Left ventricle myocardium superior (tissue), 1 donor: ENCODE measurements around the gene TFF3. TPM values are rescaled to one million over a fixed set of nuclear protein-coding genes. Genes with fewer than 3 reads are reported as not detected.

Experiments
- total RNA-seq: library from RNA; stranded (reverse); fragmentation: NEBNext Ultra II Directional; extraction: Animal tissue kit (Norgen Biotek cat#: 25700); gene quantifications from one replicate; pipeline ENCODE4 v1.2.1, GENCODE V29; 2021
- donor health status: DM: no; HTN: yes; CAD: no; lungs with severe emphysema.

TFF3 gene
- total RNA-seq, 1 donor from 2014 or later, result 5.3 TPM

Other genes with a start within 250 kb of the TFF3 start
- gene UMODL1, start 244.1 kb downstream of the TFF3 start, total RNA-seq, result not detected
- gene ABCG1, start 96.3 kb downstream of the TFF3 start, total RNA-seq, result 11.1 TPM
- gene TFF2, start 35.6 kb upstream of the TFF3 start, total RNA-seq, result not detected
- gene TFF1, start 51.1 kb upstream of the TFF3 start, total RNA-seq, result not detected
- gene TMPRSS3, start 80.6 kb upstream of the TFF3 start, total RNA-seq, result not detected
- not detected for gene UBASH3A, start 88.5 kb upstream of the TFF3 start, total RNA-seq
- not detected for gene RSPH1, start 180.8 kb upstream of the TFF3 start, total RNA-seq
- 4.0 TPM for gene SLC37A1, start 198.4 kb upstream of the TFF3 start, total RNA-seq